HG03175 (cell line): ENCODE data around the gene SEMA7A.
A peak's percentile ranks its signal among the peaks of the same experiment; 100 is the strongest.
"Not testable (repeated sequence)": the region's sequence is repeated elsewhere in the genome, so short reads cannot be mapped to it uniquely, and the experiment has no call there.

Experiments used
- ATAC-seq: cut with Tn5 transposase; IDR thresholded peaks from one replicate; pipeline ENCODE4 v1.9.1; 2021; ENCODE audit warnings: mild to moderate bottlenecking, moderate library complexity; ENCODE audit not compliant: unreplicated experiment

Gene SEMA7A

DNA sequence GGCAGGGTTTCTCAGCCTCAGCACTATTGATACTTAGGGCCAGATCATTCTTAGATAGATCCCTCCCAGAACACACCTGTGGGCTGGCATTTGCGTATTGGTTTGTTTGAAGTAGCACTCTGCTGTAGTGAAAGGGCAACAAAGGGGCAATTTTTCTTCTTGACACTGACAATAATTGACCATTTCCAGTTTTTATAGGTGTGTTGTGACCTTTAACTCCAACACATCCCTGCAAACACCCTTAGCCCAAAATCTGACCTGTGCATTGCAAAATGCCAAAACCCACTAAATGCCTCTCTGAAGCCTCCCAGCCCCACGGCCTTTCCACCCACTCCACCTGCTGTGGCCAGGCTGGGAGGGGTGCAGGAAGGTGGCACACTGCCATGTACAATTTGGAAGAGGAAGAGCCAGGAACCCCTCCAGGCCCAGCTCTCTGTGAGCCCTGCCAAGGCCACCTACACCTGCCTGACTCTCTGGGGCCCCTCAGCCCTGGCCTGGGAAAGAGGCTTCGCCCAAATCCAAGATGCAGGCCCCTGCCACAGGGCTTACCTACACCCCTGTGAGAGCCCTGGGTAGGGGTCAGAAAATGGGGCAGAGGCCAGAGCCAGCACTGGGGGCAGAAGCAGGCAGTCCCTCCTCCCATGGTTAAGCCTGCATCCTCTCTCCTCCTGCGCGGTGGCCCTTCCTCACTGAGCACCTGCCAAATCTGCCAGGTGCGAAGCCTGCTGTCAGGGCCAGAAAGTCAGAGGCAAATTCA, 56.8 kb downstream of the SEMA7A start:
- no peak for ATAC-seq

DNA sequence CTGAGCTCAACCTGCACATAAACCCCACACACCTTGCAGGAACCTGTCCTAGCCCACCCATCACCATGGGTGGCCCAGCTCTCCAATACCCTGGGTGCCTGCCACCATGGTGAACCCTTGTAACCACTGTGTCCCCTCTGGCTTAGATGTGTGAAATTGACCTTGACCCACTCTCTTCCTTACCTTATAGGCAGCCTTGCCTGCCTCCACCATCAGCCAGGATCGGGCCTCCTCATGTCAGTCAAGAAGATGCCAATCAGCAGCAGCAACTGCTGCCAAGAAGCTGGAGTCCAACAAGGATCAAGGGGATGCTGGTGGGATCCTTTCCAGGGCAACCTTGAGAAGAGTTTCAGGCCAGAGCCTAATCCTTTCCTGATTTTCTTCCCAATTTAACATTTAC, 57.5 kb downstream of the SEMA7A start:
- no peak for ATAC-seq

- peak; percentile 54 for ATAC-seq
Measured at GRCh38 chr15:74375303-74375693, 58.5 kb downstream of the SEMA7A start.

DNA sequence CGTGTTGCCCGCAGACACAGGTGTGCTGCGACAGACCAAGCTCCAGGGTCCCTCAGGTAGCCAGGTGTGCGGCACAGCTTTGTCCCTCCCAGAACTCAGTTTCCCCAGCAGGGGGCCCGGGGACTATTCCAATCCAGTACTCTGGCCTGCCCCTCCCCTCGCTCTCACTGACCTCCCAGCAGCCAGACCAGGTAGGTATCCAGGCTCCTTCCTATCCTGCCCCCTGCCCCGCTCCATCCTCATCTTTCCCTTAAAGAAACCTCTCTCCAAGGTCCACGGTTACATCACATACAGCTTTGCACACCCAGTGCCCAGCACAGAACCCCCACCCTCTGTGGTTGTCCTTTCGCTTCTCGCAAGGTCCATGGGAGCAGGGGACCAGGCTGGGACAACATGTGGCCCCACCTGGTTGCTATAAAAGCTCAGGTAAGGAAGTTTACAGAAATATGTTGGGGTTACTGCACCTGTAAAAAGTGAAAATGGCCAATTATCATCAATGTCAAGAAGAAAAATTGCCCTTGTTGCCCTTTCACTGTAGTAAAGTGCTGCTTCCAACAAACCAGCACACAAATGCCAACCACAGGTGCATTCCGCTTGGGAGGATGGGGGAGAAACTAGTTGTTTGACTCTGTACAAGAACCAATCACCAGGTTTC, 59.0 kb downstream of the SEMA7A start:
- peak; percentile 13 for ATAC-seq

- ATAC-seq, result peak; percentile 75
Measured at GRCh38 chr15:74373731-74374647, 59.8 kb downstream of the SEMA7A start.

- no peak for ATAC-seq
Measured at GRCh38 chr15:74373056-74373650, 60.6 kb downstream of the SEMA7A start.

- no peak for ATAC-seq
Measured at GRCh38 chr15:74370471-74370870, 63.3 kb downstream of the SEMA7A start.

- no peak for ATAC-seq
Measured at GRCh38 chr15:74369756-74370155, 64.0 kb downstream of the SEMA7A start.

- ATAC-seq, result no peak
Measured at GRCh38 chr15:74369084-74369745, 64.5 kb downstream of the SEMA7A start.

- no peak for ATAC-seq
Measured at GRCh38 chr15:74368121-74368520, 65.6 kb downstream of the SEMA7A start.

DNA sequence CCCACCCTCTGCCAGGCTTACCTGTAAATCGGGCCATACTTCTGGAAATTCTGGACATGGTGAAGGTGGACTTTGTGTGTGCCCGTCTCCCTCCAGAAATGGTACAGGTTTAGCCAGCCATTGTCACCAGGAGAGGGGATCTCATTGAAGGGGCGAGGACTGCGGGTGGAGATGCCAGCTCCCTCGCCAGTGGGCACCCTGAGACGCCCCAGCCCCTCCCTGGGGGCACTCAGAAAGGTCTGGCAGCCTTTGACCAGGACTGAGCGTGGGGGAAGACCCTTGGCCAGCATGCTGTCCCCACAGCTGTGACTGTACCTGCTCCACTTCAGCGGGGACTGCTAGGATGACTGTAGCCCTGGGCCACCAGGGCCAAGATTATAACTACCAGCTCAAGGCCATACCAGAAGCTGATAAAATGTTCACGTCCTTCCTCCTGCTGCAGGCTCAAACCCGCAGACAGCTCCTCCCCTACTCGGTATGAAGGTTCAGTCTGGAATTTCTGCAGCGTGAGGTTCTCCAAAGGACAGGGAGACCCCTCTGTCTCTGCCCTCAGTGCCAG, 66.4 kb downstream of the SEMA7A start, which contains the start of gene CYP11A1:
Gene CYP11A1 (minus strand): TSS at position 351 of the 559 bp plus-strand sequence. CDS start 61 bp downstream, at position 290.
- no peak for ATAC-seq

GRCh38 chr15:74365598-74366445, 67.9 kb downstream of the SEMA7A start:
- ATAC-seq, result no peak

DNA sequence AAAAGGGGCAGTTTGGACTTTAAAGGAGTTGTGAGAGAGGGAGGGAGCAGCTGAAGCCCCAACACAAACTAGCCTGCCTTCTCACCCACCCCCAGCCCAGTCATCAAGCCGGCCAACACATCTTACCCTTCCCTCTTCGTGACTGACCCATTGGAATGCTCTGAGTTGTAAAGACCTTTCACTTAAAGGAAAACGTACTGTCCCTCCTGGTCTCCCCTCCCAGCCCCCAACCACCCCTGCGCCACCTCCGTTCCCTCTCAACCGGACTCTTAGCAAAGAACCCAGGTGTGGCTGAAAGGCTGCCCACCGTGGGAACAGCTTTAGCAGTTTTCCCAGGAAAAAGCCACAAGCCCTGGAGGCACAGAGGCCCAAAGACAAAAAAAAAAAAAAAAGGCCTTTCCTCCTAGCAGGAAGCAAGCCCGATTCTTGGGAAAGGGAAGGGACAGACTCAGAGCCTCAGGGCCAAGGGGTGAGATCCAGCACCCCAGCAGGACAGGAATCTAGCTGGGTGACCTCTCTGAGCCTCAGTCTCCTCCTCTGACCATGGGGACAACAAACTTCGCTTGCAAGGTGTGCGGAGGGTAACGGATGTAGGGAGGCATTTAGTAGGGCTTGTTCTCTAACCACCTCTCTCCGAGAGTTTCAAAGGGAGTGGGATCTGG, 68.7 kb downstream of the SEMA7A start:
- ATAC-seq, result no peak

- no peak for ATAC-seq
Measured at GRCh38 chr15:74362482-74362881, 71.3 kb downstream of the SEMA7A start.

DNA sequence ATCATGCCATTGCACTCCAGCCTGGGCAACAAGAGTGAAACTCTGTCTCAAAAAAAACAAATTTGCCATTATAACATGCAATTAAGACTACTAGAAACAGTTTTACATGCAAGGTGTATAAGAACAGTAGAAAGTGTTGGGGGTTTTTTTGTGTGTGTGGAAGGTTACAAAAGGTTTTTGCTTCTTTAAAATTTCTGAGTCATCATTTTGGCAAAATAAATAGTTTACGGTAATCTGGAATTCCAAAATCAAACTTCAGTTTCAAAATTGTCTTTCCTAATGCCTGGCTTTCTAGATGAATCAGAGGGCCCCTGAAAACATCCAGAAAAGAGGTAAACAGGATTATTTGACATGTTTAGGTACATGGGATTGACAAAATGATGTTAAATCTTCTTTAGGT, 72.9 kb downstream of the SEMA7A start:
- ATAC-seq, result not testable (repeated sequence)

GRCh38 chr15:74359376-74359775, 74.4 kb downstream of the SEMA7A start:
- not testable (repeated sequence) for ATAC-seq
